Cerebellar cortex (tissue), 1 donor: ENCODE results near the gene BLOC1S2.
"Not testable (repeated sequence)": the region's sequence is repeated elsewhere in the genome, so short reads cannot be mapped to it uniquely, and the experiment has no call there.

Experiments
- DNase-seq: peaks from one replicate; pipeline ENCODE4 v3.0.0-alpha.2; 2015; ENCODE audit warnings: low spot score

The BLOC1S2 gene

GRCh38 chr10:100291356-100291755 lies 4.9 kb upstream of the BLOC1S2 start:
- DNase-seq = no peak

- no peak for DNase-seq
Observed at GRCh38 chr10:100289641-100290040, 3.2 kb upstream of the BLOC1S2 start.

GRCh38 chr10:100288196-100288595 lies 1.7 kb upstream of the BLOC1S2 start:
- DNase-seq = no peak

- DNase-seq = no peak
Observed at GRCh38 chr10:100287756-100288155, 1.3 kb upstream of the BLOC1S2 start.

- not testable (repeated sequence) for DNase-seq
Observed at GRCh38 chr10:100285326-100285725, 1.2 kb downstream of the BLOC1S2 start.

- DNase-seq = no peak
Observed at GRCh38 chr10:100282907-100283306, 3.6 kb downstream of the BLOC1S2 start.

- not testable (repeated sequence) for DNase-seq
Observed at GRCh38 chr10:100276971-100277370, 9.5 kb downstream of the BLOC1S2 start.

GRCh38 chr10:100267239-100268104 lies 19.0 kb downstream of the BLOC1S2 start, which contains the start of gene CWF19L1:
Gene CWF19L1, minus strand, starts transcription at chr10:100267638. Its CDS starts 45 bp downstream, at chr10:100267593.
- DNase-seq = peak; percentile 89

GRCh38 chr10:100265821-100266485 lies 20.5 kb downstream of the BLOC1S2 start:
- no peak for DNase-seq

GRCh38 chr10:100254191-100254590 lies 32.3 kb downstream of the BLOC1S2 start:
- no peak for DNase-seq

GRCh38 chr10:100253041-100253440 lies 33.4 kb downstream of the BLOC1S2 start:
- DNase-seq = no peak

- no peak for DNase-seq
Observed at GRCh38 chr10:100248820-100249219, 37.7 kb downstream of the BLOC1S2 start.

GRCh38 chr10:100245484-100246220 lies 40.8 kb downstream of the BLOC1S2 start:
- no peak for DNase-seq

- no peak for DNase-seq
Observed at GRCh38 chr10:100239851-100240250, 46.6 kb downstream of the BLOC1S2 start.

GRCh38 chr10:100238429-100238828 lies 48.1 kb downstream of the BLOC1S2 start:
- DNase-seq = no peak

GRCh38 chr10:100232101-100232500 lies 54.4 kb downstream of the BLOC1S2 start:
- no peak for DNase-seq

GRCh38 chr10:100229819-100230422 lies 56.6 kb downstream of the BLOC1S2 start:
- DNase-seq = no peak

- no peak for DNase-seq
Observed at GRCh38 chr10:100223879-100224278, 62.6 kb downstream of the BLOC1S2 start.
